Mesenteric fat pad (tissue), 1 donor: ENCODE results near the gene NCAPD3. TPM values are rescaled to one million over a fixed set of nuclear protein-coding genes. Genes with fewer than 3 reads are reported as not detected.
A peak's percentile ranks its signal among the peaks of the same experiment; 100 is the strongest.
"Not testable (repeated sequence)": the region's sequence is repeated elsewhere in the genome, so short reads cannot be mapped to it uniquely, and the experiment has no call there.

Experiments
- DNase-seq: peaks from one replicate; pipeline ENCODE4 v3.0.0-alpha.2; 2020; ENCODE audit warnings: low spot score
- long read RNA-seq: library from polyadenylated mRNA; unstranded; transcript quantifications from one replicate; pipeline ENCODE4 v2.0.0, GENCODE V29; 2020
- total RNA-seq: library from RNA; stranded (reverse); fragmentation: NEBNext Ultra II Directional; extraction: Animal tissue kit (Norgen Biotek cat#: 25700); gene quantifications from one replicate; pipeline ENCODE4 v1.2.1, GENCODE V29; 2021
- donor health status: DM: yes; HTN: yes; CAD: no.

NCAPD3 gene, protein sequence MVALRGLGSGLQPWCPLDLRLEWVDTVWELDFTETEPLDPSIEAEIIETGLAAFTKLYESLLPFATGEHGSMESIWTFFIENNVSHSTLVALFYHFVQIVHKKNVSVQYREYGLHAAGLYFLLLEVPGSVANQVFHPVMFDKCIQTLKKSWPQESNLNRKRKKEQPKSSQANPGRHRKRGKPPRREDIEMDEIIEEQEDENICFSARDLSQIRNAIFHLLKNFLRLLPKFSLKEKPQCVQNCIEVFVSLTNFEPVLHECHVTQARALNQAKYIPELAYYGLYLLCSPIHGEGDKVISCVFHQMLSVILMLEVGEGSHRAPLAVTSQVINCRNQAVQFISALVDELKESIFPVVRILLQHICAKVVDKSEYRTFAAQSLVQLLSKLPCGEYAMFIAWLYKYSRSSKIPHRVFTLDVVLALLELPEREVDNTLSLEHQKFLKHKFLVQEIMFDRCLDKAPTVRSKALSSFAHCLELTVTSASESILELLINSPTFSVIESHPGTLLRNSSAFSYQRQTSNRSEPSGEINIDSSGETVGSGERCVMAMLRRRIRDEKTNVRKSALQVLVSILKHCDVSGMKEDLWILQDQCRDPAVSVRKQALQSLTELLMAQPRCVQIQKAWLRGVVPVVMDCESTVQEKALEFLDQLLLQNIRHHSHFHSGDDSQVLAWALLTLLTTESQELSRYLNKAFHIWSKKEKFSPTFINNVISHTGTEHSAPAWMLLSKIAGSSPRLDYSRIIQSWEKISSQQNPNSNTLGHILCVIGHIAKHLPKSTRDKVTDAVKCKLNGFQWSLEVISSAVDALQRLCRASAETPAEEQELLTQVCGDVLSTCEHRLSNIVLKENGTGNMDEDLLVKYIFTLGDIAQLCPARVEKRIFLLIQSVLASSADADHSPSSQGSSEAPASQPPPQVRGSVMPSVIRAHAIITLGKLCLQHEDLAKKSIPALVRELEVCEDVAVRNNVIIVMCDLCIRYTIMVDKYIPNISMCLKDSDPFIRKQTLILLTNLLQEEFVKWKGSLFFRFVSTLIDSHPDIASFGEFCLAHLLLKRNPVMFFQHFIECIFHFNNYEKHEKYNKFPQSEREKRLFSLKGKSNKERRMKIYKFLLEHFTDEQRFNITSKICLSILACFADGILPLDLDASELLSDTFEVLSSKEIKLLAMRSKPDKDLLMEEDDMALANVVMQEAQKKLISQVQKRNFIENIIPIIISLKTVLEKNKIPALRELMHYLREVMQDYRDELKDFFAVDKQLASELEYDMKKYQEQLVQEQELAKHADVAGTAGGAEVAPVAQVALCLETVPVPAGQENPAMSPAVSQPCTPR (N-terminal part only)
- 15.8 TPM for total RNA-seq
- long read RNA-seq, partial matches to known transcripts = 7 of 12 reads
- long read RNA-seq, other reads (novel, unspliced or antisense) = 5 of 12 reads

DNA sequence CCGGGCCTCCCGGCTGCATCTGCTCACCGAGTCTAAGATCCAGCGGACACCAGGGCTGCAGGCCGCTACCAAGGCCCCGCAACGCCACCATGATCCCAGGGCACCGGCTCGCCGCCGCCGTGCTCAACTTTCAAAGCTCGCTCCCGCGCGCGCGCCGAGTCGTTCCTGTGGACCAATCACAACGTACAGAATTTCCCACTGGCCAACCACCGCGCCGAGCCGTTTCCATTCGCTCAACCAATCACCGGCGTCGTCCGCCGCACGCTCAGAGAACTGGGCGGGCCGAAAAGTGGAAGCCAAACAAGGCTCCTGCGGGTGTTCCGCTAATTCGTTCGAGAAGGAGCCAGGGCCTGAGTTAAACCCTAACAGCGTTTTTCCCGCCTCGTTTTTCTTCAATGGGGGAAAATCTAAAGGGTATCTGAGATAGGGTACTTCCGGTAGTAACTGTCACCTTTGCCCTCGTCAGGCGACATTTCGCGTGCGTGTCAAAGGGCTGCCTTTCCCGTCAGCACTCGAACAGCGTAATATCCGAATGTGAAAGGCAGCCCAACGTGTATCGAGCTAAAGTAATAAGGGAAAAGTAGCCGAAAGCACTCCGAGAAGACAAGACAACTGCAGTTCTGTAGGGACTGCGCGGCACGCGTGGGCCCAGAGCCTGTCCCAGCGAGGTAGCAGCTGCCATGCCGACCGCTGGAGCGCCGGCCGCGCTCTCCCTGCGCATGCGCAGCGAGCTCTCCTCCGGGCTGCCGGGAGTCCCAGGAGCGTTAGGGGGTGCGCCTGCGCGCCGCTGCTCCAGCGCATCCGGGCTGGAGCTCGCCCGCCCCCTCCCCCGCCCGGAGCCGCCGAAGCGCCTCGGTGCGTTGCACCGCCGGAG, at the start of gene NCAPD3, which contains the start of gene VPS26B:
Gene NCAPD3, minus strand, starts transcription at position 132 of the 874 bp plus-strand sequence. Its CDS starts 41 bp downstream, at position 91.
Gene VPS26B, plus strand, starts transcription at position 836 of the 874 bp plus-strand sequence. CDS start 452 bp downstream, outside the sequence.
- peak; percentile 99 for DNase-seq

DNA sequence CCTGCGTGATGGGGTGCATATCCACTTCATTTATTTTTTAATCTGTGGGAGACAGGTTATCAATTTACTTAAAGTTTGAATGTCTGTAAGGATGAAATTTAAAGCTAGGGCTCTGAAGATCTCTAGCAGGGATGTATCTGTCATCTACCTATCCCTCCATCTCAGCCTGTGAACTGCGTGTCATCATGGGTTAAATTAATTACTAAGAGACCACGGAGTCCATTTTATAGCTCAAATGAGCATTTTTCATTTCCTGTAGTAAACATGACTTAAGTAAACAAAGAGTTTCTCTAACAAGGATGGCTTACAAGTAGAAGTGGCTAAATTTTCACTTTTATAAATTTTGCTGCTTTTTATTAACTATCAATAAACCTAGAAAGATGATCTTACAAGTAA, 49.5 kb upstream of the NCAPD3 start:
- no peak for DNase-seq

DNA sequence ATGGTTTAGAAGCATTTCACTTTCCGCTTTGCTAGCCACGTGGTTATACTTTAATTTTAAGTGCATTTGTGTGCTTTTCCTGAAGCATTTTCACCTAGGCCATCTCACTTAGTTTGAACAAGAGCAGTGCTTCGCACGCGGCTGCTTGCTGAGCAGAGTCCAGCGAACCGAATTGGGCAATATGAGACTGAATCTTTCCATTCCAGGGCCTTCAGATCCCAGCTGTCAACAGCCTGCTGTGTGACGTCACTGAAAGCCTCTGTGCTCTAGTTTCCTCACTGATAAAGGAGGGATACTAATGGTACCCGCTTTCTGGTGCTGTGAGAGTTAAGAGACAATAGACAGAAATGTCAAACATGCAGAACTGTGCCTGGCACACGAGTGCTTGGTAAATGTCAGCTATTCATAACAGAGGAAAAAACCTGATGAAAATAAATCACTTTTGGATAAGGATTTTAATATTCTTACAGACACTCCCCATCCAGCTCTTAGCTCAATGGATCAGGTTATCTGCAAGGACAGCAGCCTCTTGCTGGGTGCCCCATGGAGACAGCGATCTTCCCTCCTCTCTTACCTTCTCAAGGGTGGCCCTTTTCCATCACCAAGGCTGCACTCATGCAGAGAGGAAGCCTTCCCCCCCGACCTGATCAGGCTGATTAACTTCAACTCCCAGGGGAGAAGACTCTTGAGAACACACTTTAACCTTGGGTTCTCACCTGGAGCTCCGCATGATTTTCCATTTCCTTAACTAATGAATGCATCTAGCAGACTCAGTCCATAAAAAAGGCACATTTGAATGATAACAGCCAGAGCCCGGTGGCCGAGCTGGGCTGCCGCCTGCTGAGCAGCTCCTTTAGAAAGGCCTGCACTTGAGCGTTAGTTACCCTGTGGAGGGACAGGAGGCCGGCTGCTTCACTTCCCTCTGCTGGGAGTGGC, 48.9 kb upstream of the NCAPD3 start:
- DNase-seq = no peak

DNA sequence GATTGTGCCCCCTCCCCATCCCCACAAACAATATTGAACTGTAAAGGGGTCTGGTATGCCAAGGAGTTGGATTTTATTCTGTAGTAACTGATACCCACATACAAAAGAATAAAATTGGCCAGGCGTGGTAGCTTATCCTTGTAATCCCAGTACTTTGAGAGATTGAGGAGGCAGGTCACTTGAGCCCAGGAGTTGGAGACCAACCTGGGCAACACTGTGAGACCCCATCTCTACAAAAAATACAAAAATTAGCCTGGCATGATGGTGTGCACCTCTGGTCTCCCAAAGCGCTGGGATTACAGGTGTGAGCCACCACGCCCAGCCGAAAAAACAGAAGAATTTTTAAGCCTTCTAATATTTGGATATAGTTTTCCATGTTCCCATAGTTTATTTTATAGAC, 48.2 kb upstream of the NCAPD3 start:
- no peak for DNase-seq

DNA sequence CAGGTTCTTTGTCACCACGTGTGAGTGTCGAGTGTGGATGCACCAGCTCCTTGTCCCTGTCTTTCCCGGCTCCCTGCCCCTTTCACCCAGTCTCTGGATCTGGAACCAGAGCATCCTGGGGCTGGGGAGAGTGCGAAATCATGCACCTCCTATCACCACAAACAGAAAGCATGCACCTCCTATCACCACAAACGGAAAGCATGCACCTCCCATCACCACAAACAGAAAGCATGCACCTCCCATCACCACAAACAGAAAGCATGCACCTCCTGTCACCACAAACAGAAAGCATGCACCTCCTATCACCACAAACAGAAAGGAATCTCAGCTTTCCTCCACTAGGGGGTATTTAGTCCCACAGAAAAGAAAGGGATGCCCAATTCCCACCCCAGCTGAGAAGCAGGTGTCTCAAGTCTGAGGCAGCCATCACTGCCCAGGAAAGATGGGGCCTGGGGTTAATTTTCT, 46.5 kb upstream of the NCAPD3 start:
- no peak for DNase-seq

DNA sequence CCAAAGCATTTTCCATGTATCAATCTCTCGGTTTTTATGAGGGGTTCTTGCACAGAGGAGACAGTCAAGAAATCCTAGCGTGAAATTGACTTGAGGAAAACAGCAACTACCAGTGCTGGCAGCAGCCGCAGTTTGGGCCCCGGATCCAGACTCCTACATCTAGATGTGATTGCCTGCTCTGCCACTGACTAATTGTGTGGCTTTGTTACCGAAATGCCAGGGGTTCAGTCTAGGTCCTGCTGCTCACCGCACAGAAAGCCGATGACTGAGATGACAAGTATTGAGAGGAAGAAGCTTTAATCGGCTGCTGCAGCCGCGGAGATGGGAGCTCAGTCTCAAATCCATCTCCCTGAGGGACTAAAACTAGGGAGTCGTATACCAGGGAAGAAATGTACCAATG, 44.2 kb upstream of the NCAPD3 start:
- DNase-seq = no peak

DNA sequence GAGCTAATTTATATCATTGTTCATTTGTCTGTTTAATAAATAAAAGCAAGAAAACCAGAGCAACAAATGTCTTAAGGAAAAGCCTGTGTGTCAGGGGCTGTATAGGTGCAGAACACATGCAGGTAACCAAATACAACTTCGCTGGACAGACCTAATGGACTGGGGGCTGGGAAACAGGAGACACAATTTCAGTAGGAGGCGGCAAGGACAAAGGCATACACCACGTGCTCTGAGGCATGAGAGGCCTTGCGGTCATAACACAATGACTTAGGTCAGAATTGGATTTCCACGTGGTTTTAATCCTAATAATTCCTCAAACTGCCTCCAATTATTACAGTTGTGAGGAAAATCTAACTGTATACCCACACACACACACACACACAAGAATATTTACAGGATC, 43.7 kb upstream of the NCAPD3 start:
- no peak for DNase-seq

DNA sequence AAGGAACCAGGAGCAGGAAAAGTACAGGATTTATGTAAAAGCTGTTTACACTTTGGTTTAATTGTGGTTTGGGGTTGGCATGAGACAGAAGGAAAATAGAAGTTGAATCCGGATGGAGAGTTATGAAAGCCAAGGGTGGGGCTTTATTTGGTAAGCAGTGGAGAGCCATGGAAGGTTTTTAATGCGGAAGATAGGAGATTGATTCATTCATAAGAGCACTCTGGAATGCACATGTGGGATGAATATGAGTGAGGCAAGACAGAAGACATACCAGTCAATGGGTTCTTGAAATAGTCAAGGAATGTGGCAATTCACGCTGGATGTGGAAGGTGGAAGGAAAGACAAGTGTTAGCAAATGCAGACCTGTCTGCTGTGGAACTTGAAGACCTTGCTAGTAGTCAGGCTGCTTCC, 43.1 kb upstream of the NCAPD3 start:
- DNase-seq = no peak

DNA sequence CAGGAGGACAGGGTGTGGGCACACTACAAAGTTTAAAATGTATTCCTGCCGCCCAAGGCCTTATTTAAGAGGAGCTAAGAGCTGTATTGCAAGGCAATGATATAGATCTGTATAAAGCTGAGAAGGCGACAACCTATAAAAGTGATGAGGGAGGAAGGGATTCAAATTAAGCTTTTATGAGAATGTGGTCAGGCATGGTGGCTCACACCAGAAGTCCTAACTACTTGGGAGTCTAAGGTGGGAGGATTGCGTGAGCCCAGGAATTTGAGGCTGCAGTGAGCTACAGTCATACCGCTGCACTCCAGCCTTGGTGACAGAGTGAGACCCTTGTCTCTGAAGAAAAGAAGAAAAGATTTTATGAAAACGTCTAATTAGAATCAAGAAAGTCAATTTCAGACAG, 42.7 kb upstream of the NCAPD3 start:
- DNase-seq = no peak

DNA sequence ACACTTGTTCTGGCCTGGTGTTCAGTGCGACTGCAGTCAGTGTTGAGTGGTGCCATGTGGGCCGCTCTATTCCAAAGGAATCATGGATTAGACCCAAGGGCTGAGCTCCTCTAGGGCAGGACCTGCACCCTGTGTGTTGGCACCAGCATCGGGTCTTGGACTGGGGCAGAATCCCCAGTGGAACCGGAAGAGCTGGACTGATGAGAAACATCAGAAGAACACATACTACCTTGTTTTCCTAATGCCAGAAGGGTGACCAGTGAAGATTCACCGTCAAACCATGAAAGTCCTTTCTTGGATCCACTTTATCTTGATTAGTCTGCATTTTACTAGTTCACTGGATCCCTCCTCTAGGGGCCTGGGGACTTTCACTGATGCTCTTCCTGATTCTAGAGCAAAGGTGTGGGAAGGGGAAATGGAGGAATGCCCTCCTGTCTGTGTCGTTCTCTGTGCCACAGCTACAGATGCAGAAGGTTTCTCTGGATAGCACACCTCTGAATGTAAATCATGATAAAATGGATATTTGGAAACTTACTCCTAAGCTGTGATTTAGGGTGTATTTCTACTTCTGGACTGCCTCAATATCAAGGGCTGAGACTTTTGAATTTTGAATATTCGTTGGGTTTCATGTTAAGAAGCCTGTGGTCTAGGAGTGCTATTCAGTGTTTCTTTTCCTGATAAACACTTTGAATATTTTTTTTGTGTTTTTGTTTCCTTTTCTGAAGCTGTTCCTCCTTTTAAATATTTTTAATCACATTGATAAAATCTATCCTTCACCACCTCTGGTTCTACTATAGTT, 41.4 kb upstream of the NCAPD3 start:
- no peak for DNase-seq

DNA sequence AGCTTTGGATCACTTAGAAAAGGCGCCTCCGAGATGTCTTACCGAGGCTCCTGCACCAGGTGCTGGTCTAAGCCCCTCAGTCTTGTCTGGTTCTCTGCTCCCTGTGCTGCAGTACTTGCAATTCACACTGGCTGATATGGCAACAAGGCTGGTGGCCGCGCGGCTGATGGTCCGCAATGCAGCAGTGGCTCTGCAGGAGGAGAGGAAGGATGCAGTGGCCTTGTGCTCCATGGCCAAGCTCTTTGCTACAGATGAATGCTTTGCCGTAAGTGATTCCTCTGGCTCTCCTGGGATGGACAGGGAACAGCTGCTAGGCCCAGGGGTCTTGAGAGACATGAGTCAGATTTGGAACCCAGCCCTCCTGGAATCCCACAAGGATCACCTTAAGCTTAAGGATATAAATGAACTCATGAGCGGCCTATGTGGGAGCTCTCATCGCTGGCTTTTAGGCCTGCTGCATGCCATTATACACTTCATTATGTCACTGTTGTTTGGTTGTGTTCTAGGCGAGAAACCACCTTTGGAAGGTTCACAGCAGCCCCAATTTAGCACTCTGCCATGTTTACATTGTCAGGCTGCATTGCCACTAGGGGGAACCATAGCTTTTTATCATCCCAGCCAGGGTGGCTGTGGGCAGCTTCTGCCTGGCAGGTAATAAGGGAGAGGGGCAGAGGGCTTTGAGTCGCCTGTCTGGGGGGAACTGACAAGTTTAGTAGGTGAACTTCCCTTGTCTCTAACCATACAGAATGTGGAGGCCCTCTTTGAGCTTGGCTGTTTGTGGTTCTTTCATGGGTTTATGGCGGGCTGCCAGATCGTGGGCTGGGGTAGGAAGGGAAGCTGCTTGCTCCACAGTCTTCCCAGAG, 38.1 kb upstream of the NCAPD3 start:
- DNase-seq = no peak

DNA sequence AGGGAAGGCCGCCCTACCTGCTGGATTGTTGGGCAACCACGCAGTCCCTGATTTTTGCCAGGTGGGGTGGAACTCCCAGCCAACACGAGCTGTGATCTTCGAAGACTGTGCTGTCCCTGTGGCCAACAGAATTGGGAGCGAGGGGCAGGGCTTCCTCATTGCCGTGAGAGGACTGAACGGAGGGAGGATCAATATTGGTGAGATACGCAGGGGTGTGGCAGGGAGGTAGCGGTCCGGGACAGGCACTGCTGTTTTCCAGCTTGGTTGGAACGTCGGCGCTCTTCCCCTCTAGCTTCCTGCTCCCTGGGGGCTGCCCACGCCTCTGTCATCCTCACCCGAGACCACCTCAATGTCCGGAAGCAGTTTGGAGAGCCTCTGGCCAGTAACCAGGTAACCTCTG, 37.2 kb upstream of the NCAPD3 start:
- no peak for DNase-seq

DNA sequence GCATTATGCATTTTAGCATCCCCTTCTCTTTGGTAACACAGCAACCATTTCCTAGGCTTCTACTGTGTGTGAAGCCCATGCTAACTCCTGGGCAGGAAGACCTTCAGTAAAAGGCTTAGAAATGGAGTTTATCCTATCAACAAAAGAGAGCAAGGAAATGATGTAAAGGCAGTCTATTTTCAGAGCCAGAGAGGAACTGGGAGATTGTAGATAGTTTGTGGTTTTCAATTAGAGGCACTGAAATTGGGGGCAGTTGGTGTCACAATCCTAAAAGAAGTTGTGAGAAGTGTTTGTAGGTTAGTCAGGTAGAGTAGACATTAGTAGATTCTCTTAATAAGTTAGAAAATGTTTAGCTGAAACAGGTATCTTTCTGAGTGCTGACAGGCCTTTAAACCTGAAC, 36.7 kb upstream of the NCAPD3 start:
- no peak for DNase-seq

DNA sequence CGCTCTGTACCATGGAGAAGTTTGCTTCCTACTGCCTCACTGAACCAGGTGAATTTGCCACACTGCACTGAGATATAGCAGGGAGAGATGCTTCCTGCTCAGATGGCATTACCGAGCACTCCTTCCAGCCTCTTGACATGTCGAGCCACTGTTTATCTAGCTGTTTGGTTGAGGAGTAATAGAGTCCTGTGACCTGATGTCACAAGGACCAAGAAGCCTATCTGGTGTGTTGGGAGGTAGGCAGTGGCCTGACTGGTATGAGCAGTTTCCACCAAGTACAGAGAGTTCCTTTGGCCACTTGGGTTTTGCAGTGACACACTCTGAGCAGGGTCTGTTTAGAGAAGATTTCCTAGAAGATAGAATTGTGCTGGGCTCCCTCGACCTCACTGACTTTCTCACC, 34.8 kb upstream of the NCAPD3 start:
- no peak for DNase-seq

DNA sequence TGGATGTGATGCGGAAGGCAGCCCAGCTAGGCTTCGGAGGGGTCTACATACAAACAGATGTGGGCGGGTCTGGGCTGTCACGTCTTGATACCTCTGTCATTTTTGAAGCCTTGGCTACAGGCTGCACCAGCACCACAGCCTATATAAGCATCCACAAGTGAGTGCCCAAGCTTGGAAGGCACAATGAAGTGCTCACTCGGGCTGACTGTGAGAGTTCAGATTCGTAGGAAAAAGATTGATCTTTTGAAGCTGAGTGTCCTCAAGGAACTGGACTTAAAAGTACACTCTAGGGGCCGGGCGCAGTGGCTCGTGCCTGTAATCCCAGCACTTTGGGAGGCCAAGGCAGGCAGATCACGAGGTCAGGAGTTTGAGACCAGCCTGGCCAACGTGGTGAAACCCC, 33.3 kb upstream of the NCAPD3 start:
- DNase-seq = no peak

DNA sequence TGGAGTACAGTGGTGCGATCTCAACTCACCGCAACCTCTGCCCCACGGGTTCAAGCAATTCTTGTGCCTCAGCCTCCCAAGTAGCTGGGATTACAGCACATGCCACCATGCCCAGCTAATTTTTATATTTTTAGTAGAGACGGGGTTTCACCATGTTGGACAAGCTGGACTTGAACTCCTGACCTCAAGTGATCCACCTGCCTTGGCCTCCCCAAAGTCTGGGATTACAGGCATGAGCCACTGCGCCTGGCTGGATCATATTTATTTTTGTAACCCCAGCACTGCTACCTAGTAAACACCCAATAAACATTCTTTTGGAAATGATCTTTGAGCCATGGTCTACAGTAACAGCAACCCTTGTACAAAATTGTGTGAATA, 31.4 kb upstream of the NCAPD3 start:
- DNase-seq = not testable (repeated sequence)
